ENCODE measurements around the gene KXD1.

- TF ChIP-seq CTCF (IDR thresholded peaks at IDR 0.05) = no peak
- no peak for TF ChIP-seq POLR2A (IDR thresholded peaks at IDR 0.05)
These were observed 40.4 kb downstream of the KXD1 start for GRCh38 chr19:18597809-18598660.

All from Peyer's patch (tissue), 4 donors.